ENCODE results near the gene TBC1D25. TPM values are rescaled to one million over a fixed set of nuclear protein-coding genes. Genes with fewer than 3 reads are reported as not detected.
A peak's percentile ranks its signal among the peaks of the same experiment; 100 is the strongest.
"Not testable (repeated sequence)": the region's sequence is repeated elsewhere in the genome, so short reads cannot be mapped to it uniquely, and the experiment has no call there.

The TBC1D25 gene
- polyA plus RNA-seq, 3 donors = 7.7 to 9.5 (median 9.5) TPM

- DNase-seq (ENCODE audit: low read depth in 3 of 3, low spot score in 2 of 3) = no peak
These were observed 24.6 kb upstream of the TBC1D25 start for GRCh38 chrX:48514868-48515460.

GRCh38 chrX:48515842-48516241 is 23.7 kb upstream of the TBC1D25 start:
- no peak for DNase-seq (ENCODE audit: low read depth in 3 of 3, low spot score in 2 of 3)

DNA sequence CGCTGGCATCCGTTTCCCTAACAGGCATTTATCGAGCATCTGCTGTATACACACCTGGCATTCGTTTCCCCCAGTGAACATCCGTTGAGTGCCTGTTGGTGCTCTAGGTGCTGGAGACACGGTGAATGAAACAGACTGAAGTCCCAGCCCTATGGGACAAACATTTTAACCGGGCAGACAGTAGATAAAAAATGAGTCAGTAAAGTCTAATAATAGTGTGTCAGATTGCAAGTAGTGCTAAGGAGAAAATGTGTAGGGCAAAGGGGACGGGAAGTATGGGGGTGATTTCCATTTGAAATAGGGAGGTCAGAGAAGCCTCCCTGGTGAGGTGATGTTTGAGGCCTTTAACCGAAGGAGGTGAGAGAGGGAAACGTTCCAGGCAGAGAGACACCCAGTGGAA is 23.2 kb upstream of the TBC1D25 start:
- no peak for DNase-seq (ENCODE audit: low read depth in 3 of 3, low spot score in 2 of 3)

- DNase-seq (ENCODE audit: low read depth in 3 of 3, low spot score in 2 of 3) = no peak
These were observed 22.5 kb upstream of the TBC1D25 start for GRCh38 chrX:48516987-48517386.

DNA sequence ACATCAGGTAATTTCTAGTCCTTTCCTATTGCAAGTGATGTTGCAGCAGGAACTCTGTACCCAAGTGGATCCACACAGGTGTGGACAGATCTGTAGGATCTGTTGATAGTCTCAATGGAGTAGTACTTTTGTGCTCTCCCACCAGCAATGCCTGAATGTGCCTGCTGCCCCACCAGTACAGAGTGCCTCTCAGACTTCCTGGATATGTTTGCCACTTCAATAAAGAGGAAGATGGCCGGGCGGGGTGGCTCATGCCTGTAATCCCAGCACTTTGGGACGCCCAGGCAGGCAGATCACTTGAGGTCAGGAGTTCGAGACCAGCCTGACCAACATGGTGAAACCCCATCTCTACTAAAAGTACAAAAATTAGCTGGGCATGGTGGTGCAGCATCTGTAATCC is 20.0 kb upstream of the TBC1D25 start:
- DNase-seq (ENCODE audit: low read depth in 3 of 3, low spot score in 2 of 3) = not testable (repeated sequence)

GRCh38 chrX:48520455-48520854 is 19.1 kb upstream of the TBC1D25 start:
- no peak for DNase-seq (ENCODE audit: low read depth in 3 of 3, low spot score in 2 of 3)

DNA sequence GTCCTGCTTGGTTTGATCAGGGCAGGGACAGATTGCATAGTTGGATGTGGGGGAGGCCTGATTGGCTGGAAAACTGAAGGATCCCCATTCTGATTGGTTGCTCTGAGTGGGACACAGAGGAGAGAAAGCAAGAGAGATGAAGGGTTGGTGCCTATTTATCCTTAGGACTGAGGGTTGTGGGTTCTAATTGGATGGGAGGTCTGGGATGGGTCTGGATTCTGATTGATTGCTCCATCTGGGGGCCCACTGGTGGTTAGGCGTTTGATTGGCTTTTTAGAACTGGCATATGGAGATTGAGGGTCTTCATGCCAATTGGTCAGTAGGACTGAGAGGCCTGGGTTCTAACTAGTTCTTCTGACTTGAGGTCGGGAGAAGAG is 18.6 kb upstream of the TBC1D25 start:
- DNase-seq (ENCODE audit: low read depth in 3 of 3, low spot score in 2 of 3) = no peak

DNA sequence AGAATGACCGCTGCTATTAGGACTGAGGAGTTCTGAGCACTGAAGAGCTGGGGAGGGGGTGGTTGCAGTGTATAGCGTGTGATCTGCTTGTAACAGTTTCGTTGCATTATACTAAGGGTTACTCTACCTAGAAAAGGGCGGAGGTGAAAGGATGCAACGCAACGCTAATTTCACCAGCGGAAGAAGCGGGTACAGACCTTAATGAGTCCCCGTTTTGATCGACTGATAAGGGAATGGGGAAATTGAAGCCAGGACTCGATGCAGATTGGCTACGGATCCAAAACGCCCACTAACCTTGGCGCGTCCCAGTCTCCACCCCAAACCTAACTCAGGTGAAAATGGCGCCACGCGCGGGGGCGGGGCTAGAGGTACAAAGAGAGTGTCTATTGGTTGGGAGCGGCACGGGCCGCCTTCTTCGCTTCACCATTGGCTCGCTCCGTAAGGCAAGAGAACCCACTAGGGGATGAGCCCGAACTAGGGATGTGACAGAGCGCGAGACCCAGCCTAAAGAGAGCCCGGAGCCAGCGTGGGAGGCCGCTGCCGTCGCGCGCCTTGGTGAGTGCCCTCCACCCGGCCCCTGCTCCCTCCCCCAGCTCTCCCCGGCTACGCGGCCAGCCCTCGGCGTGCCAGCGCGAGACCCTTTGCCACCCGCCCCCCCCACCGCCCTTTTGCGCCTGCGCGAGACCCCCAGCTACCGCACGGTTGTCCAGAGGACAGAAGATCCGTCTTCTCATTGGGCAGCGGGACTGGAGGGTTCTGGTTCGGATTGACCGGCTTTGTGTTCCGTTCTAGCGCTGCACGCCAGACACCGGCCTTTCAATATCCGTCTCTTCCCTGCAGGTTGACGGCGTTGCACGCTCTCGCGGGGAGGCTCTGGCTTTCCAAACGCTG is 17.9 kb upstream of the TBC1D25 start, which contains the start of gene EBP:
Gene EBP, plus strand, starts transcription at position 456 of the 891 bp plus-strand sequence. CDS start 1,964 bp downstream, outside the sequence.
- DNase-seq (ENCODE audit: low read depth in 3 of 3, low spot score in 2 of 3) = peak; percentile 54 to 75 (median 65)

- DNase-seq (ENCODE audit: low read depth in 3 of 3, low spot score in 2 of 3) = no peak
These were observed 17.2 kb upstream of the TBC1D25 start for GRCh38 chrX:48522291-48522690.

GRCh38 chrX:48523682-48524081 is 15.8 kb upstream of the TBC1D25 start:
- no peak for DNase-seq (ENCODE audit: low read depth in 3 of 3, low spot score in 2 of 3)

GRCh38 chrX:48525853-48526252 is 13.7 kb upstream of the TBC1D25 start:
- DNase-seq (ENCODE audit: low read depth in 3 of 3, low spot score in 2 of 3) = not testable (repeated sequence)

DNA sequence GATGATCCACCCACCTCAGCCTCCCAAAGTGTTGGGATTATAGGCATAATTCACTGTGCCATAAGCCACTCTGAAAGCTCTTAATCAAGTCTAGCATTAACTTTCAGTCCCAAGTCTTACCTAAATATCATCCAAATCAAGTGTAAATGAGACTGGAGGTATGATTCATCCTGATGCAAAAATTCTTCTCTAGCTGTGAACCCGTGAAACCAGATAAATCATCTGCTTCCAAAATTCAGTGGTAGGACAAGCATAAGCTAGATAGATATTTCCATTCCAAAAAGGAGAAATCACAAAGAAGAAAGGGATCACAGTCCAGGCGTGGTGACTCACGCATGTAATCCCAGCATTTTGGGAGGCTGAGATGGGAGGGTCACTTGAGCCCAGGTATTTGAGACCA is 8.8 kb upstream of the TBC1D25 start:
- DNase-seq (ENCODE audit: low read depth in 3 of 3, low spot score in 2 of 3) = no peak

- DNase-seq (ENCODE audit: low read depth in 3 of 3, low spot score in 2 of 3) = no peak
These were observed 8.1 kb upstream of the TBC1D25 start for GRCh38 chrX:48531358-48531959.

GRCh38 chrX:48532161-48532560 is 7.4 kb upstream of the TBC1D25 start:
- no peak for DNase-seq (ENCODE audit: low read depth in 3 of 3, low spot score in 2 of 3)

GRCh38 chrX:48533165-48533564 is 6.3 kb upstream of the TBC1D25 start:
- no peak for DNase-seq (ENCODE audit: low read depth in 3 of 3, low spot score in 2 of 3)

DNA sequence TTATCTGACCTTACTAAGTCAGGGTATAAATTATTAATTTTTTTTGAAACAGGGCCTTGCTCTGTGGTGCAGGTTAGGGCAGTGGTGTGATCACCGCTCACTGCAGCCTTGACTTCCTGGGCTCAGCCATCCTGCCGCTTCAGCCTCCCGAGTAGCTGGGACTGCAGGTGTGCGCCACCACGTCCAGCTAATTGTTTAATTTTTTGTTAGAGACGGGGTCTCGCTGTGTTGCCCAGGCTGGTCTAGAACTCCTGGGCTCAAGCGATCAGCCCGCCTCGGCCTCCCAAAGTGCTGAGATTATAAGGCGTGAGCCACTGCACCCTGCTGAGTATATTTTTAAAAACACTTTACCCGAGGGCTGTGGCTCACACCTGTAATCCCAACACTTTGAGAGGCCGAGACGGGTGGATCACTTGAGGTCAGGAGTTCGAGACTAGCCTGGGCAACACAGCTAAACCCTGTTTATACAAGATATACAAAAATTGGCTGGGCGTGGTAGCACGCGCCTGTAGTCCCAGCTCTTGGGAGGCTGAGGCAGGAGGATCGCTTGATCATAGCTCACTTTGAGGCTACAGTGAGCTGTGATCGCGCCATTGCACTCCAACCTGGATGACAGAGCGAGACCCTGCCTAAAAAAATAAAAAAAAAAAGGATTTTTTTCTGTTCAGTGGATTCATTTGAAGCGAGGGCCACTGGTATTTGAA is 721 bp upstream of the TBC1D25 start:
- no peak for DNase-seq (ENCODE audit: low read depth in 3 of 3, low spot score in 2 of 3)

- peak in 1 of 3 donors; percentile 6 for DNase-seq (ENCODE audit: low read depth in 3 of 3, low spot score in 2 of 3)
These were observed 488 bp downstream of the TBC1D25 start for GRCh38 chrX:48540028-48540375.

DNA sequence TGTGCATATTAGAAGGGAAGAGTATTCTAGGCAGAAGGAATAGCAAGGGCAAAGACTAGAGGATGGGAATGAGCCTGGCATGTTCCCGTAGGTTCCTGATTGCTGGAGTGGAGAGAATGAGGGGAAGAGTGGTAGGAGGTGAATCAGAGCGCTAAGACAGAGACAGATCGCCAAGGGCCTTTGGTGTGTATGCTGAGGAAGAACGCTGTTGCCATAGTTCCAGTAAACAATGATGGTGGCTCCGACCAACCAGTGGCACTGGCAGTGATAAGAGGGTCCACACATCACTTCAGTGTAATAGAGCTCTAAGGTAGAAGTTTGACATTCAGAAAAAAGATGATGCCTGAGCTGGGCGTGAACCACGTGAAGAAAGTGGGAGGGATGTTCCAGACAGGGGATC is 966 bp downstream of the TBC1D25 start:
- DNase-seq (ENCODE audit: low read depth in 3 of 3, low spot score in 2 of 3) = no peak

DNA sequence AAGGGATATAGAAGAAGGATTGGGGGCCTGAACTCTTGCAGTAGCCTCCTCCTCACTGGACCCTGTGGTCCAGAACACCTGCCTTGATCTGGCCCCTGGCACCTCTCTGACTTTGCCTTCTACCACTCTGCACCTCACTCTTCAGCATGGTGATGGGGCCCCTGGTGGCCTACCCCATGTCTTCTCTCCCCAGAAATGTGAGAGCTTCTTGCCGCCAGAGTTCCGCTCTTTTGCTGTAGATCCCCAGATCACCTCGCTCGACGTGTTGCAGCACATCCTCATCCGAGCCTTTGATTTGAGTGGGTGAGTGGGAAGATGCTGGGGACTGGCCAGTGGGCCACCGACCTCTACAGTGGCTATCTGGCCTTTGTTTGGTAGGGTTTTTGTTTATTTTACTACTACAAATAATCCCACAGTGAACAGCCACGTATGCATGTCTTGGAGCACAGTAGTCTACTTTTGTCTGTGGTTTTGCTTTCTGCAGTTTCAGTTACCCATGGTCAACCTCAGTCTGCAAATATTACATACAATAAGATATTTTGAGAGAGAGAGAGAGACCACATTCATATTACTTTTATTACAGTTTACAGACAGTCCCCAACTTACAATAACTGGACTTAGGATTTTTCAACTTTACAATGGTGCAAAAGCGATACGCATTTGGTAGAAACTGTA is 1.8 kb downstream of the TBC1D25 start:
- no peak for DNase-seq (ENCODE audit: low read depth in 3 of 3, low spot score in 2 of 3)

DNA sequence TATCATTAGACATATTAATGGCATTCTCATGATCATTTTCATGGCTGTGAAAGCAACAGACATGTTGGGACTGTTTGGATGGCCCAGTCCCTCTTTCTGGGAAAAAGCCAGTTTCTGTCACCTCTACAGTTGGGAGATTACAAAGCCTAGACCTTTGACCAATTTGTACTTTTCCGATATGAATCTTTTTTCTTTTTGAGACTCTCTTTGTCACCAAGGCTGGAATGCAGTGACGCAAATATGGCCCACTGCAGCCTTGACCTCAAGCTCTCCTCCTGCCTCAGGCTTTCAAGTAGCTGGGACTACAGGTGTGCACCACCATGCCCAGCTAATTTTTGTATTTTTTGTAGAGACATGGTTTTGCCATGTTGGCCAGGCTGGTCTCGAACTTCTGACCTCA is 9.4 kb downstream of the TBC1D25 start:
- DNase-seq (ENCODE audit: low read depth in 3 of 3, low spot score in 2 of 3) = no peak

Data from right renal cortex interstitium (tissue), 3 donors.